D721Med (cell line): ENCODE measurements around the gene STAC2.

Experiments
- DNase-seq: peaks from one replicate; pipeline ENCODE4 v3.0.0; 2011; ENCODE audit warnings: low spot score; ENCODE audit not compliant: insufficient read length
- FAIRE-seq: peaks from 2 replicates; lab custom pipeline; 2011; peaks lifted over from hg19 to GRCh38; lab: Jason Lieb, UNC
- CTCF ChIP-seq: IDR thresholded peaks from 2 replicates; pipeline ENCODE4 v1.5.1; 2012; ENCODE audit warnings: mild to moderate bottlenecking, control low read depth; ENCODE audit not compliant: insufficient read depth; ENCODE audit errors: missing control alignments

STAC2 gene

GRCh38 chr17:39238311-39238972 is 12.7 kb upstream of the STAC2 start:
- DNase-seq (no peak), FAIRE-seq (no peak)
- no peak for TF ChIP-seq CTCF

- no peak for DNase-seq
- TF ChIP-seq CTCF: no peak
- no peak for FAIRE-seq
Observed at GRCh38 chr17:39237586-39237985, 11.8 kb upstream of the STAC2 start.

GRCh38 chr17:39236981-39237441 is 11.3 kb upstream of the STAC2 start:
- no peak for TF ChIP-seq CTCF
- DNase-seq (no peak), FAIRE-seq (no peak)

GRCh38 chr17:39236450-39236927 is 10.7 kb upstream of the STAC2 start:
- FAIRE-seq: no peak
- TF ChIP-seq CTCF: no peak
- no peak for DNase-seq

- no peak for FAIRE-seq
- DNase-seq: peak; percentile 92
- TF ChIP-seq CTCF: peak; percentile 72
Observed at GRCh38 chr17:39235555-39236449, 10.1 kb upstream of the STAC2 start.

- peak; percentile 75 for TF ChIP-seq CTCF
- no peak for FAIRE-seq
- peak; percentile 96 for DNase-seq
Observed at GRCh38 chr17:39231591-39232551, 6.1 kb upstream of the STAC2 start.
